Suprapubic skin (tissue), 4 donors: ENCODE data around the gene KLHL30. TPM values are rescaled to one million over a fixed set of nuclear protein-coding genes. Genes with fewer than 3 reads are reported as not detected.
A peak's percentile ranks its signal among the peaks of the same experiment; 100 is the strongest.

Experiments
- DNase-seq, 2 donors: peaks; one replicate each; pipeline ENCODE4 v3.0.0-alpha.2; 2019; ENCODE audit warnings: low spot score in 2 of 2
- H3K27ac ChIP-seq: fragments of 200-600 bp; sonication (generic); one replicate; pipeline ENCODE4 v1.5.1; 2019
- H3K27me3 ChIP-seq: fragments of 200-600 bp; sonication (generic); one replicate; pipeline ENCODE4 v1.5.1; 2019
- H3K36me3 ChIP-seq: fragments of 200-600 bp; sonication (generic); one replicate; pipeline ENCODE4 v1.5.1; 2019
- H3K4me1 ChIP-seq: fragments of 200-600 bp; sonication (generic); one replicate; pipeline ENCODE4 v1.5.1; 2019
- H3K4me3 ChIP-seq: fragments of 200-600 bp; sonication (generic); one replicate; pipeline ENCODE4 v1.5.1; 2019; ENCODE audit warnings: mild to moderate bottlenecking
- H3K9me3 ChIP-seq: fragments of 200-600 bp; sonication (generic); one replicate; pipeline ENCODE4 v1.5.1; 2019
- CTCF ChIP-seq, 2 donors: fragments of 200-600 bp in 1 of 2; fragments of 450-650 bp in 1 of 2; sonication (generic) in 1 of 2; IDR thresholded peaks; one replicate each; pipeline ENCODE4 v1.5.1; 2016 to 2019; ENCODE audit warnings: antibody characterized with exemption in 2 of 2, mild to moderate bottlenecking in 1 of 2, moderate library complexity in 1 of 2
- EP300 ChIP-seq: sonication (generic); formaldehyde crosslinking; IDR thresholded peaks from one replicate; pipeline ENCODE4 v1.6.1; 2017; ENCODE audit warnings: antibody characterized with exemption
- POLR2A ChIP-seq, 2 donors: fragments of 450-650 bp; IDR thresholded peaks; one replicate each; pipeline ENCODE4 v1.6.1; 2017; ENCODE audit warnings: antibody characterized with exemption in 2 of 2, mild to moderate bottlenecking in 2 of 2, moderate library complexity in 2 of 2
- POLR2AphosphoS5 ChIP-seq, 3 donors: sonication (generic); formaldehyde crosslinking; IDR thresholded peaks; one replicate each; pipeline ENCODE4 v1.6.1; 2017; ENCODE audit warnings: antibody characterized with exemption in 3 of 3
- WGBS: methylation state at CpG from one replicate; pipeline ENCODE4 v1.1.5; 2018; 5-methylcytosine and 5-hydroxymethylcytosine counted together
- total RNA-seq, 4 donors: library from RNA; depleted of rRNA; stranded (reverse); fragments of >200 nt; gene quantifications; one replicate each; pipeline ENCODE4 v1.1.0, GENCODE V29; 2016

Gene KLHL30, protein sequence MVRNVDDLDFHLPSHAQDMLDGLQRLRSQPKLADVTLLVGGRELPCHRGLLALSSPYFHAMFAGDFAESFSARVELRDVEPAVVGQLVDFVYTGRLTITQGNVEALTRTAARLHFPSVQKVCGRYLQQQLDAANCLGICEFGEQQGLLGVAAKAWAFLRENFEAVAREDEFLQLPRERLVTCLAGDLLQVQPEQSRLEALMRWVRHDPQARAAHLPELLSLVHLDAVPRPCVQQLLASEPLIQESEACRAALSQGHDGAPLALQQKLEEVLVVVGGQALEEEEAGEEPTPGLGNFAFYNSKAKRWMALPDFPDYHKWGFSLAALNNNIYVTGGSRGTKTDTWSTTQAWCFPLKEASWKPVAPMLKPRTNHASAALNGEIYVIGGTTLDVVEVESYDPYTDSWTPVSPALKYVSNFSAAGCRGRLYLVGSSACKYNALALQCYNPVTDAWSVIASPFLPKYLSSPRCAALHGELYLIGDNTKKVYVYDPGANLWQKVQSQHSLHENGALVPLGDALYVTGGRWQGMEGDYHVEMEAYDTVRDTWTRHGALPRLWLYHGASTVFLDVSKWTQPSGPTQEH
- under 1 TPM in 2 of 4 donors, not detected in 2; 0.13 to 0.23 TPM for total RNA-seq

DNA sequence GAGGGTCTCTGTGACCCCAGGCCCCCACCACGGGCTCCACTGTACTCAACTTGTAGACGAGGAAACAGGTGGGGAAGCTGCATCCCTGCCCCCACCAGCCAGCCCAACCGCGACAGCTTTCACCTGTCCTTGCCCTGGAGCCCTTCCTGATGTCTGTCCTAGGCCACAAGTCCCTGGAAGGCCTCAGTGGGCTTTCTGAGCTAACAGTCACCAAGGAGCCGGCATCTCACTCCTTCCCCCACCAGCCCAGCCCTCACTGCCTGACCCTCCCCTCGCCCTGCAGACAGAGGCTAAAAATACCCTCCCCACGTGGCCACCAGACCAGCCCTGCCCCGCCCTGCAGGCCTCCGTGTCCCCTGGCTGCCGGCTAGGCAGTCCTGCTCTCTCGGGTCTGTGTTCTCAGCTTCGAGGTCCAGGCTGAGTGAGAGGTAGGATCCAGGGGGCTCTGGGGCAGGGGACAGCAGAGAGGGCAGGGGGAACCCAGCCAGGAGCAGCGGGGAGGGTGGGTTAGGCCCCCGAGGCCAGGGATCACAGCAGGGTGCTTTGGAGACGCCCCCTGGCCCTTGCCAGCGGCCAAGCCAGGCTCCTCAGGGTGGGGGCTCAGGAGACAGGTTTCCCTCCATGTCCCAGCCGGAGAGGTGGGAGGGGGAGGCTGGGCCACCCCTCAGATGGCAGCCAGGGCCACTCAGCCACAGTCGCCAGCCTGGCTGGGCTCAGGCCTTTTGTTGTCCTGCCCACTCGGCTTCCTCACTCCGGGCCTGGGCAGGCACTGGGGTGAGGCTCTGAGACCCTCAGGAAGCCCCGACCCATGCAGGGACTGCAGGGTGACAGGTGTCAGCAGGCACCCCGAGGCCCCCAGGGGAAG is at the start of gene KLHL30:
KLHL30 (plus strand) TSS at position 338 of the 865 bp plus-strand sequence. CDS start 2,087 bp downstream, outside the sequence.
- 45% methylated on average over 16 of the region's 22 CpGs for WGBS
- H3K36me3 ChIP-seq = no peaks in the 10 kb centered on the region
- no peak for TF ChIP-seq POLR2A (IDR thresholded peaks at IDR 0.05)
- TF ChIP-seq CTCF (IDR thresholded peaks at IDR 0.05) = no peak
- H3K4me3 ChIP-seq = no peak within 1 kb of the TSS
- DNase-seq = no peak
- no peak within 1 kb of the TSS for H3K27ac ChIP-seq
- no peaks in the 10 kb centered on the region for H3K9me3 ChIP-seq
- H3K27me3 ChIP-seq = peaks cover 14% of the 10 kb centered on the region
- peaks cover 33% of the 10 kb centered on the region for H3K4me1 ChIP-seq

- WGBS = 97% methylated on average over 4 of the region's 4 CpGs
- Histone ChIP-seq H3K4me3 (no peak overlapping the region), H3K27ac (no peak overlapping the region), H3K4me1 (no peaks in the 10 kb centered on the region), H3K27me3 (no peaks in the 10 kb centered on the region), H3K36me3 (no peaks in the 10 kb centered on the region), H3K9me3 (no peaks in the 10 kb centered on the region)
- TF ChIP-seq POLR2A (IDR thresholded peaks at IDR 0.05) (no peak), POLR2AphosphoS5 (IDR thresholded peaks at IDR 0.05) (no peak), EP300 (no peak), CTCF (IDR thresholded peaks at IDR 0.05) (no peak)
- DNase-seq = peak in 1 of 2 donors; percentile 28
Observed at GRCh38 chr2:238090887-238091286, 47.6 kb upstream of the KLHL30 start.

DNA sequence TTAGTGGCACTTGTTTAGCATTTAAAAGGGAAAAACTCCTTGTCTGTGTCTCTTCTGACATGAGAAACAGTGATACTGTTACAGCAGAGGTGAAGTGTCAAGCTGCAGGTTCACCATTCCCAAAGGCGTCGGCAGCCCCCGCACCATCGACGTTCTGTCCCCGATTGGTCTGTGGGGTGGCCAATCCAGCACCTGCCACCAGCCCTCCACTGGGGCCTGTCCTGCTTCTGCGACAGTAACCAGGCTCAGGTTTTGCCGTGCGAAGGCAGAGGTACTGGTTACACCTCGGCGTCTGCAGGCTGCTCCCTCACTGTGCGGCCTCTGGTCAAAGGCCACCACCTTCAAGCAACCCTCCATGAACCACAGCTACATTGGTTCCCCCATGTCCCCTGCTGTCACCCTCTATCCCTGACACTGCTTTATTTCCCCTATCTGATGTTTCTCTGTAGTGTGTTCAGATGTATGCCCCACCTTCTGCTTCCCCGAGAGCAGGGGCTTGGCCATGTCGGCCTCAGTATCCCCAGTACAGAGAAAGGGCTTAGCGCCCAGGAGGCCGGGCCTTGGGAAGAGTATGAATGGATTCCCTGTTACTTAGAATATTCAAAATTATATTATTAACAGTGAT is 46.9 kb upstream of the KLHL30 start:
- H3K9me3 ChIP-seq = no peaks in the 10 kb centered on the region
- 97% methylated on average over 5 of the region's 16 CpGs for WGBS
- DNase-seq = peak in 1 of 2 donors; percentile 67
- H3K27me3 ChIP-seq = no peaks in the 10 kb centered on the region
- H3K36me3 ChIP-seq = no peaks in the 10 kb centered on the region
- TF ChIP-seq CTCF (IDR thresholded peaks at IDR 0.05) (no peak), POLR2AphosphoS5 (IDR thresholded peaks at IDR 0.05) (no peak), EP300 (no peak), POLR2A (IDR thresholded peaks at IDR 0.05) (no peak)
- no peak overlapping the region for H3K4me3 ChIP-seq
- H3K27ac ChIP-seq = no peak overlapping the region
- peaks cover 3% of the 10 kb centered on the region for H3K4me1 ChIP-seq

DNA sequence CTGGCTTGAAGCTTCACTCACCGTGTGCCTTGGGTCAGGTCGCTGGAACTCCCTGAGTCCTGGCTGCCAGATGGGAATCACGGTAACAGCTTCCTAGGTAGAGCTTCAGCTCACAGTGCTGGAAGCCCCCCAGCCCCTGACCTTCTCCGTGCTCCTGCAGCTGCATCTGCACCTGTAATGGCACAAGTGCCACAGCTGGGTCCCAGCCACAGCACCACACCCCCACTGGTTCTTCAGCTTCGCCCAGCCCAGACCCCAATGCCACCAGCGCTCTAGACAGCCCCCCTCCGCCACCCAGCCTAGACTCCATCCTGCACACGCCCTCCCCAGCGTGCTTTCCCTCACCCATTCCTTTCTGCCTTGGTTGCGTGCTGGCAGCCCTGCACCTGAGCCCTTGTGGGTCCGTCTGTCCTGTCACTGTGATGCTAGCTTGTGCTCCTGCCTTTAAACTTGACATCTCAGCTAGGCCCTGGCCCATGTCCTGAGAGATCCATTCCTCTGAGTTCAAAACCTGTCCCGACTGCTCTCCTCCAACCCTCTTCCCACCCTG is 45.9 kb upstream of the KLHL30 start:
- H3K27ac ChIP-seq = no peak overlapping the region
- 91% methylated on average over 9 of the region's 12 CpGs for WGBS

More for the DNA sequence above, 45.9 kb upstream of the KLHL30 start:
- no peaks in the 10 kb centered on the region for H3K9me3 ChIP-seq
- no peaks in the 10 kb centered on the region for H3K27me3 ChIP-seq
- peaks cover 4% of the 10 kb centered on the region for H3K4me1 ChIP-seq
- H3K36me3 ChIP-seq = no peaks in the 10 kb centered on the region
- TF ChIP-seq POLR2A (IDR thresholded peaks at IDR 0.05) (no peak), CTCF (IDR thresholded peaks at IDR 0.05) (no peak), EP300 (no peak), POLR2AphosphoS5 (IDR thresholded peaks at IDR 0.05) (no peak)
- DNase-seq = peak in 1 of 2 donors; percentile 55
- H3K4me3 ChIP-seq = no peak overlapping the region
